Measurements from ENCODE around the gene RNF41.

DNA sequence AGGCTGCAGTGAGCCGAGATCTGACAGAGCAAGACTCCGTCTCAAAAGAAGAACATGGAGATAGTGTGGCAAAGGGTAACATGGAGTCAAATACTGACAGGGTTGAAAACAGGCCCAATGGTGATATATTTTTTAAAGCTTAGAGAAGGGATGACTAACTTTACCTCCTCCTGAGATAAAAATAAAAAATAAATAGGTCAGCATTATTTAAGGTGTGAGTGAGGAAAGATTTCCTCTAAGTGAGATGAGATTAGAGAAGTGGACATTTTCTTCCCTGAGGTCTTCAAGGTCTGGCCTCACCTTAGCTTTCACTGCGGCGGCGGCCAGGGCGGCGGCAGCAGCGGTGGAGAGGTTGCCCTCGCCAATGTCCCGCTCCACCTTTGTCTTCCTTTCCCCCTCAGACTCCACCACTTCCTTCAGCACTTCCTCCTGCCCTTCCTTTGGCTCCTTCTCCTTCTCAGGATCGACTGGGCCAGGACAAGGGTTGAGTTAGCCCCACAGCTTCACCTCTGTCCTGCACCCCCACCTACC lies 52.4 kb downstream of the RNF41 start:
- no peak for TF ChIP-seq POLR2A (IDR thresholded peaks at IDR 0.05; ENCODE audit: low read depth)
- TF ChIP-seq, protein P1, sequence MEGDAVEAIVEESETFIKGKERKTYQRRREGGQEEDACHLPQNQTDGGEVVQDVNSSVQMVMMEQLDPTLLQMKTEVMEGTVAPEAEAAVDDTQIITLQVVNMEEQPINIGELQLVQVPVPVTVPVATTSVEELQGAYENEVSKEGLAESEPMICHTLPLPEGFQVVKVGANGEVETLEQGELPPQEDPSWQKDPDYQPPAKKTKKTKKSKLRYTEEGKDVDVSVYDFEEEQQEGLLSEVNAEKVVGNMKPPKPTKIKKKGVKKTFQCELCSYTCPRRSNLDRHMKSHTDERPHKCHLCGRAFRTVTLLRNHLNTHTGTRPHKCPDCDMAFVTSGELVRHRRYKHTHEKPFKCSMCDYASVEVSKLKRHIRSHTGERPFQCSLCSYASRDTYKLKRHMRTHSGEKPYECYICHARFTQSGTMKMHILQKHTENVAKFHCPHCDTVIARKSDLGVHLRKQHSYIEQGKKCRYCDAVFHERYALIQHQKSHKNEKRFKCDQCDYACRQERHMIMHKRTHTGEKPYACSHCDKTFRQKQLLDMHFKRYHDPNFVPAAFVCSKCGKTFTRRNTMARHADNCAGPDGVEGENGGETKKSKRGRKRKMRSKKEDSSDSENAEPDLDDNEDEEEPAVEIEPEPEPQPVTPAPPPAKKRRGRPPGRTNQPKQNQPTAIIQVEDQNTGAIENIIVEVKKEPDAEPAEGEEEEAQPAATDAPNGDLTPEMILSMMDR (IDR thresholded peaks at IDR 0.05): no peak
- TF ChIP-seq EP300 (IDR thresholded peaks at IDR 0.05): no peak
- TF ChIP-seq POLR2AphosphoS5 (IDR thresholded peaks at IDR 0.05): no peak
